Osteocyte (in vitro differentiated cells): Measurements from ENCODE around the gene CRYBB1. TPM values are rescaled to one million over a fixed set of nuclear protein-coding genes. Genes with fewer than 3 reads are reported as not detected.
"Not testable (repeated sequence)": the region's sequence is repeated elsewhere in the genome, so short reads cannot be mapped to it uniquely, and the experiment has no call there.

Source experiments
- DNase-seq: peaks from one replicate; pipeline ENCODE4 v3.0.0; 2021; ENCODE audit warnings: mixed read lengths; ENCODE audit not compliant: unreplicated experiment; ENCODE audit errors: extremely low spot score
- H3K27ac Mint-ChIP-seq: one replicate; pipeline ENCODE4 v1.8.0; 2021; ENCODE audit warnings: mild to moderate bottlenecking, mixed read lengths; ENCODE audit not compliant: unreplicated experiment
- H3K27me3 Mint-ChIP-seq: one replicate; pipeline ENCODE4 v1.8.0; 2021; ENCODE audit warnings: mixed read lengths; ENCODE audit not compliant: unreplicated experiment
- H3K36me3 Mint-ChIP-seq: one replicate; pipeline ENCODE4 v1.8.0; 2021; ENCODE audit warnings: mixed read lengths; ENCODE audit not compliant: unreplicated experiment
- H3K4me1 Mint-ChIP-seq: one replicate; pipeline ENCODE4 v1.8.0; 2021; ENCODE audit warnings: mixed read lengths; ENCODE audit not compliant: unreplicated experiment
- H3K4me3 Mint-ChIP-seq: one replicate; pipeline ENCODE4 v1.8.0; 2021; ENCODE audit warnings: mild to moderate bottlenecking, moderate library complexity, mixed read lengths; ENCODE audit not compliant: unreplicated experiment
- H3K9me3 Mint-ChIP-seq: one replicate; pipeline ENCODE4 v1.8.0; 2021; ENCODE audit warnings: mixed read lengths; ENCODE audit not compliant: unreplicated experiment
- CTCF ChIP-seq: fragments of 200-600 bp; sonication (generic); IDR thresholded peaks from 2 replicates; pipeline ENCODE4 v1.5.0; 2021; ENCODE audit warnings: antibody characterized with exemption, mild to moderate bottlenecking, moderate library complexity
- total RNA-seq: library from RNA; stranded (reverse); gene quantifications from 2 replicates; pipeline ENCODE4 v1.2.1, GENCODE V29; 2021

Gene CRYBB1
- total RNA-seq, 1 donor from 2014 or later = not detected

GRCh38 chr22:26618455-26618854 is 628 bp upstream of the CRYBB1 start:
- no peak for DNase-seq
- Mint-ChIP-seq H3K36me3 (no peaks in the 10 kb centered on the region), H3K27ac (no peak overlapping the region), H3K9me3 (no peaks in the 10 kb centered on the region), H3K4me3 (no peak overlapping the region), H3K27me3 (peaks cover 48% of the 10 kb centered on the region), H3K4me1 (peaks cover 5% of the 10 kb centered on the region)
- no peak for TF ChIP-seq CTCF

- Mint-ChIP-seq H3K27ac (no peak overlapping the region), H3K4me1 (peaks cover 5% of the 10 kb centered on the region), H3K9me3 (no peaks in the 10 kb centered on the region), H3K4me3 (no peak overlapping the region), H3K27me3 (peaks cover 43% of the 10 kb centered on the region), H3K36me3 (no peaks in the 10 kb centered on the region)
- no peak for TF ChIP-seq CTCF
- DNase-seq = no peak
Observed at GRCh38 chr22:26616650-26617049, 1.2 kb downstream of the CRYBB1 start.

GRCh38 chr22:26615830-26616435 is 1.9 kb downstream of the CRYBB1 start:
- Mint-ChIP-seq H3K36me3 (no peaks in the 10 kb centered on the region), H3K9me3 (no peaks in the 10 kb centered on the region), H3K4me3 (no peak overlapping the region), H3K4me1 (peaks cover 5% of the 10 kb centered on the region), H3K27me3 (peaks cover 40% of the 10 kb centered on the region), H3K27ac (no peak overlapping the region)
- TF ChIP-seq CTCF = no peak
- no peak for DNase-seq

GRCh38 chr22:26615149-26615548 is 2.7 kb downstream of the CRYBB1 start:
- TF ChIP-seq CTCF = no peak
- Mint-ChIP-seq H3K36me3 (no peaks in the 10 kb centered on the region), H3K4me3 (no peak overlapping the region), H3K4me1 (peaks cover 11% of the 10 kb centered on the region), H3K27me3 (peaks cover 40% of the 10 kb centered on the region), H3K27ac (no peak overlapping the region), H3K9me3 (no peaks in the 10 kb centered on the region)
- no peak for DNase-seq

- TF ChIP-seq CTCF = no peak
- Mint-ChIP-seq H3K4me1 (peaks cover 14% of the 10 kb centered on the region), H3K4me3 (no peak overlapping the region), H3K27ac (no peak overlapping the region), H3K36me3 (no peaks in the 10 kb centered on the region), H3K27me3 (peaks cover 44% of the 10 kb centered on the region), H3K9me3 (no peaks in the 10 kb centered on the region)
- DNase-seq = no peak
Observed at GRCh38 chr22:26614322-26614721, 3.5 kb downstream of the CRYBB1 start.

GRCh38 chr22:26613753-26614152 is 4.1 kb downstream of the CRYBB1 start:
- H3K36me3 Mint-ChIP-seq, DNase-seq, H3K27ac Mint-ChIP-seq, H3K4me3 Mint-ChIP-seq, H3K9me3 Mint-ChIP-seq: not testable (repeated sequence)
- Mint-ChIP-seq H3K4me1 (peaks cover 14% of the 10 kb centered on the region), H3K27me3 (peaks cover 45% of the 10 kb centered on the region)
